Breast epithelium (tissue), 3 donors: ENCODE data around the gene PARD3B.

Source experiments
- CTCF ChIP-seq, 3 donors: fragments of 450-650 bp; IDR thresholded peaks; one replicate each; pipeline ENCODE4 v1.5.1; 2016 to 2017; ENCODE audit warnings: antibody characterized with exemption in 3 of 3, mild to moderate bottlenecking in 3 of 3, moderate library complexity in 3 of 3
- POLR2A ChIP-seq: fragments of 450-650 bp; IDR thresholded peaks from one replicate; pipeline ENCODE4 v1.6.1; 2016; ENCODE audit warnings: antibody characterized with exemption, mild to moderate bottlenecking, moderate library complexity

GRCh38 chr2:205609113-205609512 lies 1063.8 kb downstream of the PARD3B start:
- TF ChIP-seq POLR2A (no peak), CTCF (IDR thresholded peaks at IDR 0.05) (no peak)
